ENCODE measurements around the gene ZNF615. TPM values are rescaled to one million over a fixed set of nuclear protein-coding genes. Genes with fewer than 3 reads are reported as not detected.
"Not testable (repeated sequence)": the region's sequence is repeated elsewhere in the genome, so short reads cannot be mapped to it uniquely, and the experiment has no call there.

Gene ZNF615
- total RNA-seq (2021) (5.3 and 8.5 TPM in 2 replicates), Bru-seq, nascent RNA (percentile 56 among the genes with signal in this experiment), BruChase-seq, experiment 1, labeled RNA remaining after a 2-hour chase (percentile 64 among the genes with signal in this experiment), BruChase-seq, experiment 2, labeled RNA remaining after a 6-hour chase (percentile 54 among the genes with signal in this experiment)
- long read RNA-seq, result 0 reads

DNA sequence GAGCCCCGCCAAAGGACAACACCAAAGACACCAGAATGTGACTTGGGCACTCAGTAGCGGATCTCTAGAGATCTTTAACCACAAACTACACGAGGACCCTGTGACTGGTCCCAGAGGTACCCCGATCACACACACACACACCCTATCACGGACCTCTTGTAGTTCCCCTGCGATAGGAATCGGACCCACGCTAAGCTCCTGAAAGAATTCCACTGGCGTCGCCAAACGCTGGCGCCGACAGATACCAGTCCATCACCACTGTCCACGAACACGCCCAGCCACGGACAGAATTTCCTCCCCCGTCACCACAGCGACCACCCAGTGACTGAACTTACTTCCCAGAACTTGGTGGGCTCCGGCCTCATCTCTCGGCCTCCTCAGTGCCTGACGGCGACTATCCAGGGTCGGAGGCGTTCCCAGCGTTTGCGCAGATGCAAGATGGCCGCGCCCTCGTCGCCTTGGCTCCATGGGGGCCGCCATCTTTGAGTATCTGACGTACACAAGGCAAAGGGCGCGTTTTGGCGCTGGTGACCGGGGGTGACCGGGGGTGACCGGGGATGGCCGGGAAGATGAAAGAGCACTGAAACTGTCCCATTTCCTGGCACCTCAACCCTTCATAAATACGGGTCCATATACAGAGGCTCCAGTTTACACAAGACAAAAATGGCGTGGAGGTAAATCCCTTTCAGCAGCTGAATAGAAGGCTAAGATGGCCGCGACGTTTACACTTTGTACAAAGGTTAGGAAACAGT is at the start of gene ZNF615:
Gene ZNF615, minus strand, starts transcription at position 406 of the 752 bp plus-strand sequence. CDS start 4,500 bp downstream, outside the sequence.
- TF ChIP-seq CTCF (conservative IDR thresholded peaks at IDR 0.05), result no peak
- Histone ChIP-seq H3K36me3 (ENCODE audit: low read depth) (peaks cover 15% of the 10 kb centered on the region; the same call in 1 of the 2 replicates), H2AFZ (peak within 1 kb of the TSS; percentile 100), H3K9me3 (ENCODE audit: insufficient read depth, low read depth) (peaks cover 69% of the 10 kb centered on the region), H3K27me3 (ENCODE audit: insufficient read depth, low read depth) (no peaks in the 10 kb centered on the region), H3K4me2 (peak within 1 kb of the TSS; percentile 85), H3K79me2 (ENCODE audit: low read depth) (peaks cover 10% of the 10 kb centered on the region; the same call in 1 of the 2 replicates), H3K4me1 (replicated peaks; ENCODE audit: insufficient read depth) (peaks cover 8% of the 10 kb centered on the region), H4K20me1 (ENCODE audit: insufficient read depth) (no peaks in the 10 kb centered on the region), H3F3A (ENCODE audit: insufficient read depth, low read depth) (no peaks in the 10 kb centered on the region), H3K4me3 (peak within 1 kb of the TSS; percentile 95), H3K9me2 (ENCODE audit: insufficient read depth) (no peaks in the 10 kb centered on the region), H3K27ac (peak within 1 kb of the TSS; percentile 34)
- ChIA-PET POLR2A (ENCODE audit: unreplicated experiment) (no interaction called here), CTCF (no interaction called here)
- no TSS peak for BruUV-seq (replicated peaks)
- intact Hi-C loops (cut with micrococcal nuclease; ENCODE audit: unreplicated experiment), result no loop called here
- peak; percentile 69 to 87 for DNase-seq

DNA sequence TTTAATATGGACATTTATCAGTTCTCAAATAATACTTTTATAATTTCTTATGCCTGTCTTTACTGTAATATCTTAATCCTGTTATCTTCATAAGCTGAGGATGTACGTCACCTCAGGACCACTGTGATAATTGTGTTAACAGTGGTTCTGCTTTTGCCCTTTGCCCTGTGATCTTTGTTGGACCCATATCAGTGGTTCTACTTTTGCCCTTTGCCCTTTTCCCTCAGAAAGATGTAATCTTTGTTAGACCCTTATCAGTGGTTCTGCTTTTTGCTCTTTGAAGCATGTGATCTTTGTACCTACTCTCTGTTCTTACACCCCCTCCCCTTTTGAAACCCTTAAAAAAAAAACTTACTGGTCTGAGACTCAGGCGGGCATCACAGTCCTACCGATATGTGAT is 48.5 kb upstream of the ZNF615 start:
- peak in 1 of 2 experiments; percentile 15 for DNase-seq
- H2AFZ ChIP-seq; H3K4me2 ChIP-seq; H3F3A ChIP-seq (ENCODE audit: insufficient read depth, low read depth); H3K4me3 ChIP-seq; intact Hi-C loops (cut with micrococcal nuclease; ENCODE audit: unreplicated experiment); H4K20me1 ChIP-seq (ENCODE audit: insufficient read depth); H3K27me3 ChIP-seq (ENCODE audit: insufficient read depth, low read depth); H3K27ac ChIP-seq; H3K4me1 ChIP-seq (replicated peaks; ENCODE audit: insufficient read depth); CTCF ChIA-PET; H3K9me2 ChIP-seq (ENCODE audit: insufficient read depth); POLR2A ChIA-PET (ENCODE audit: unreplicated experiment); H3K36me3 ChIP-seq (ENCODE audit: low read depth); BruUV-seq (replicated peaks); H3K79me2 ChIP-seq (ENCODE audit: low read depth): not testable (repeated sequence)
- H3K9me3 ChIP-seq (ENCODE audit: insufficient read depth, low read depth), result peaks cover 63% of the 10 kb centered on the region

- POLR2A ChIA-PET (ENCODE audit: unreplicated experiment), result not testable (repeated sequence)
Measured at GRCh38 chr19:52051736-52052135, 43.7 kb upstream of the ZNF615 start.

More at GRCh38 chr19:52051736-52052135, 43.7 kb upstream of the ZNF615 start:
- H3K27ac ChIP-seq; H3K9me2 ChIP-seq (ENCODE audit: insufficient read depth); H3F3A ChIP-seq (ENCODE audit: insufficient read depth, low read depth); intact Hi-C loops (cut with micrococcal nuclease; ENCODE audit: unreplicated experiment); H3K4me1 ChIP-seq (replicated peaks; ENCODE audit: insufficient read depth); H4K20me1 ChIP-seq (ENCODE audit: insufficient read depth); H3K79me2 ChIP-seq (ENCODE audit: low read depth); H3K4me3 ChIP-seq; BruUV-seq (replicated peaks); H2AFZ ChIP-seq; H3K4me2 ChIP-seq; H3K27me3 ChIP-seq (ENCODE audit: insufficient read depth, low read depth); CTCF ChIA-PET: not testable (repeated sequence)
- peaks cover 15% of the 10 kb centered on the region for H3K36me3 ChIP-seq (ENCODE audit: low read depth)
- H3K9me3 ChIP-seq (ENCODE audit: insufficient read depth, low read depth), result peaks cover 39% of the 10 kb centered on the region
- peak in 1 of 2 experiments; percentile 19 for DNase-seq

Measured in PC-9 (cell line).